ENCODE results near the gene EDEM2. TPM values are rescaled to one million over a fixed set of nuclear protein-coding genes. Genes with fewer than 3 reads are reported as not detected.
A peak's percentile ranks its signal among the peaks of the same experiment; 100 is the strongest.
"Not testable (repeated sequence)": the region's sequence is repeated elsewhere in the genome, so short reads cannot be mapped to it uniquely, and the experiment has no call there.

EDEM2 gene
- total and polyA plus RNA-seq, 7 experiments from 2014 or later, result 15.4 to 38.4 (median 24.2) TPM

GRCh38 chr20:35087355-35087754 lies 59.8 kb downstream of the EDEM2 start:
- Histone ChIP-seq H3K9me3 (ENCODE audit: control insufficient read depth in 2 of 3, low read length in 3 of 3) (no peaks in the 10 kb centered on the region), H3K4me1 (ENCODE audit: control insufficient read depth in 2 of 2, insufficient read depth in 2 of 2, low read length in 2 of 2) (peaks cover 9 to 17% of the 10 kb centered on the region in 2 donors)
- intact Hi-C loops (cut with micrococcal nuclease), result no loop called here

GRCh38 chr20:35085477-35086225 lies 61.5 kb downstream of the EDEM2 start:
- no peak overlapping the region for H3K27ac ChIP-seq (ENCODE audit: low read depth, low read length)
- peaks cover 0 to 12% (median 9%) of the 10 kb centered on the region in 5 donors for H3K36me3 Mint-ChIP-seq
- H3K4me1 ChIP-seq (ENCODE audit: control insufficient read depth in 2 of 2, insufficient read depth in 2 of 2, low read length in 2 of 2), result peaks cover 0 to 11% of the 10 kb centered on the region in 2 donors
- no peaks in the 10 kb centered on the region for H3K9me3 ChIP-seq (ENCODE audit: control insufficient read depth in 2 of 3, low read length in 3 of 3)
- peak overlapping the region in 2 of 10 donors; percentile 20 to 28 for H3K4me3 Mint-ChIP-seq
- CTCF ChIA-PET, result interaction anchor here (0.6 kb wide), 2 partner anchors 53 to 677 kb away, joined by 5 to 6 read pairs; no protein-coding TSS in a partner anchor
- peak overlapping the region in 4 of 9 donors; percentile 40 to 69 (median 51) for H3K27ac Mint-ChIP-seq
- no peaks in the 10 kb centered on the region for H3K27me3 Mint-ChIP-seq
- intact Hi-C loops (cut with micrococcal nuclease), result no loop called here
- peak; percentile 80 for ATAC-seq
- no peaks in the 10 kb centered on the region for H3K27me3 ChIP-seq (ENCODE audit: control insufficient read depth in 2 of 2, insufficient read depth in 2 of 2, low read length in 2 of 2)
- peaks cover 0 to 4% (median 0%) of the 10 kb centered on the region in 3 experiments for H3K36me3 ChIP-seq (ENCODE audit: control insufficient read depth in 2 of 3, insufficient read depth in 3 of 3, low read length in 3 of 3)
- DNase-seq, result peak in 5 of 9 donors; percentile 3 to 33 (median 20)
- H3K4me1 Mint-ChIP-seq, result peaks cover 33 to 72% (median 58%) of the 10 kb centered on the region in 7 donors
- POLR2A ChIA-PET, result interaction anchor here (0.6 to 0.8 kb wide), 3 partner anchors 59 to 405 kb away, joined by 3 to 4 read pairs (median 3); no protein-coding TSS in a partner anchor
- H3K9me3 Mint-ChIP-seq, result no peaks in the 10 kb centered on the region
- no peak overlapping the region for H3K4me3 ChIP-seq (ENCODE audit: low read length)

More at GRCh38 chr20:35087355-35087754, 59.8 kb downstream of the EDEM2 start:
- Mint-ChIP-seq H3K4me1 (peaks cover 36 to 71% (median 58%) of the 10 kb centered on the region in 7 donors), H3K4me3 (peak overlapping the region in 1 of 10 donors; percentile 56), H3K27ac (peak overlapping the region in 5 of 9 donors; percentile 6 to 51 (median 39)), H3K9me3 (no peaks in the 10 kb centered on the region), H3K36me3 (peaks cover 0 to 18% (median 9%) of the 10 kb centered on the region in 5 donors), H3K27me3 (no peaks in the 10 kb centered on the region)
- no peak for DNase-seq
- peaks cover 0 to 8% (median 0%) of the 10 kb centered on the region in 3 experiments for H3K36me3 ChIP-seq (ENCODE audit: control insufficient read depth in 2 of 3, insufficient read depth in 3 of 3, low read length in 3 of 3)
- POLR2A ChIA-PET, result interaction anchor here (1.3 kb wide), 1 partner anchor 9 kb away, joined by 4 read pairs; no protein-coding TSS in a partner anchor
- ATAC-seq, result no peak
- CTCF ChIA-PET, result no interaction called here
- H3K4me3 ChIP-seq (ENCODE audit: low read length), result no peak overlapping the region
- no peak overlapping the region for H3K27ac ChIP-seq (ENCODE audit: low read depth, low read length)
- no peaks in the 10 kb centered on the region for H3K27me3 ChIP-seq (ENCODE audit: control insufficient read depth in 2 of 2, insufficient read depth in 2 of 2, low read length in 2 of 2)

DNA sequence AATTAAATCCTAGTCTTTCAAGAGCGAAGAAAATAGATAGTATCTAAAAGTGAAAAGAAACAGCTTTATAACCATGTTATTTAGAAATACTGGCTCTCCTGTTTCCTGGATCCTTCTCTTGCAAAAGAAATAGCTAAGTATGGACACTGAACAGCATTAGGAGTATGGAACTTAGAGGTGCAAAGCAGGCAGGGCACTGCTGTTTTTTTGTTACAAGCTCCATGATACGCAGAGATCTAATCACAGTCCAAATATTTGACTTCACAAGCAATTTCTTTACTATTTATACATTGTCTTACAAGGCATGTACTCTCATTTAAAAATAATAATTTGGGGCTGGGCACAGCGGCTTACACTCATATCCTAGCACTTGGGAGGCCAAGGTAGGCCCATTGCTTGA lies 62.1 kb downstream of the EDEM2 start:
- Histone ChIP-seq H3K36me3 (ENCODE audit: control insufficient read depth in 2 of 3, insufficient read depth in 3 of 3, low read length in 3 of 3) (peaks cover 0 to 4% (median 0%) of the 10 kb centered on the region in 3 experiments), H3K4me1 (ENCODE audit: control insufficient read depth in 2 of 2, insufficient read depth in 2 of 2, low read length in 2 of 2) (peaks cover 0 to 11% of the 10 kb centered on the region in 2 donors), H3K9me3 (ENCODE audit: control insufficient read depth in 2 of 3, low read length in 3 of 3) (no peaks in the 10 kb centered on the region), H3K4me3 (ENCODE audit: low read length) (no peak overlapping the region), H3K27me3 (ENCODE audit: control insufficient read depth in 2 of 2, insufficient read depth in 2 of 2, low read length in 2 of 2) (no peaks in the 10 kb centered on the region), H3K27ac (ENCODE audit: low read depth, low read length) (no peak overlapping the region)
- Mint-ChIP-seq H3K27me3 (no peaks in the 10 kb centered on the region), H3K27ac (peak overlapping the region in 2 of 9 donors; percentile 67 to 69), H3K36me3 (peaks cover 0 to 12% (median 6%) of the 10 kb centered on the region in 5 donors), H3K9me3 (no peaks in the 10 kb centered on the region), H3K4me1 (peaks cover 30 to 74% (median 55%) of the 10 kb centered on the region in 7 donors), H3K4me3 (peak overlapping the region in 1 of 10 donors; percentile 20)
- DNase-seq, result no peak
- CTCF ChIA-PET, result interaction anchor here (0.6 kb wide), 1 partner anchor 676 kb away, joined by 6 read pairs; no protein-coding TSS in a partner anchor
- no peak for ATAC-seq
- POLR2A ChIA-PET, result interaction anchor here (0.8 kb wide), 1 partner anchor 406 kb away, joined by 4 read pairs; no protein-coding TSS in a partner anchor
- intact Hi-C loops (cut with micrococcal nuclease), result no loop called here

DNA sequence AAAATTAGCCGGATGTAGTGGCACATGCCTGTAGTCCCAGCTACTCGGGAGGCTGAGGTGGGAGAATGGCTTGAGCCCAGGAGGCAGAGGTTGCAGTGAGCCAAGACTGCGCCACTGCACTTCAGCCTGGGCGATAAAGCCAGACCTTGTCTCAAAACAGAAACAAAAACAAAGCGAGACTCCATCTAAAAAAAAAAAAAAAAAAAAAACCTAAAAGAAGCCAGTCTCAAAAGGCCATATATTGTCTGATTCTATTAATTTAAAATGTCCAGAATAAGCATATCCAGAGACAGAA lies 66.8 kb downstream of the EDEM2 start:
- POLR2A ChIA-PET; H3K27me3 Mint-ChIP-seq; intact Hi-C loops (cut with micrococcal nuclease); H3K27ac ChIP-seq (ENCODE audit: low read depth, low read length); CTCF ChIA-PET; DNase-seq; H3K9me3 ChIP-seq (ENCODE audit: control insufficient read depth in 2 of 3, low read length in 3 of 3); H3K4me3 ChIP-seq (ENCODE audit: low read length); H3K9me3 Mint-ChIP-seq; ATAC-seq; H3K27me3 ChIP-seq (ENCODE audit: control insufficient read depth in 2 of 2, insufficient read depth in 2 of 2, low read length in 2 of 2): not testable (repeated sequence)
- peaks cover 5 to 32% (median 21%) of the 10 kb centered on the region in 5 donors for H3K36me3 Mint-ChIP-seq
- H3K27ac Mint-ChIP-seq, result peak overlapping the region in 1 of 9 donors; percentile 31
- peak overlapping the region in 1 of 10 donors; percentile 21 for H3K4me3 Mint-ChIP-seq
- H3K4me1 Mint-ChIP-seq, result peaks cover 33 to 63% (median 56%) of the 10 kb centered on the region in 7 donors
- Histone ChIP-seq H3K36me3 (ENCODE audit: control insufficient read depth in 2 of 3, insufficient read depth in 3 of 3, low read length in 3 of 3) (peaks cover 9 to 17% (median 10%) of the 10 kb centered on the region in 3 experiments), H3K4me1 (ENCODE audit: control insufficient read depth in 2 of 2, insufficient read depth in 2 of 2, low read length in 2 of 2) (peaks cover 0 to 13% of the 10 kb centered on the region in 2 donors)

GRCh38 chr20:35079472-35080347 lies 67.4 kb downstream of the EDEM2 start:
- Mint-ChIP-seq H3K9me3 (peaks cover 0 to 8% (median 0%) of the 10 kb centered on the region in 11 donors), H3K4me1 (peaks cover 33 to 59% (median 51%) of the 10 kb centered on the region in 7 donors), H3K4me3 (peak overlapping the region in 3 of 10 donors; percentile 7 to 21 (median 16)), H3K36me3 (peaks cover 5 to 38% (median 26%) of the 10 kb centered on the region in 5 donors), H3K27me3 (no peaks in the 10 kb centered on the region), H3K27ac (peak overlapping the region in 2 of 9 donors; percentile 31 to 61)
- no peak overlapping the region for H3K4me3 ChIP-seq (ENCODE audit: low read length)
- ATAC-seq (no peak), DNase-seq (no peak)
- intact Hi-C loops (cut with micrococcal nuclease), result no loop called here
- peaks cover 0 to 13% of the 10 kb centered on the region in 2 donors for H3K4me1 ChIP-seq (ENCODE audit: control insufficient read depth in 2 of 2, insufficient read depth in 2 of 2, low read length in 2 of 2)
- ChIA-PET POLR2A (no interaction called here), CTCF (no interaction called here)
- no peaks in the 10 kb centered on the region for H3K27me3 ChIP-seq (ENCODE audit: control insufficient read depth in 2 of 2, insufficient read depth in 2 of 2, low read length in 2 of 2)
- H3K36me3 ChIP-seq (ENCODE audit: control insufficient read depth in 2 of 3, insufficient read depth in 3 of 3, low read length in 3 of 3), result peaks cover 9 to 17% (median 10%) of the 10 kb centered on the region in 3 experiments
- H3K27ac ChIP-seq (ENCODE audit: low read depth, low read length), result no peak overlapping the region
- no peaks in the 10 kb centered on the region for H3K9me3 ChIP-seq (ENCODE audit: control insufficient read depth in 2 of 3, low read length in 3 of 3)

GRCh38 chr20:35077872-35078271 lies 69.3 kb downstream of the EDEM2 start:
- no peaks in the 10 kb centered on the region for H3K27me3 Mint-ChIP-seq
- intact Hi-C loops (cut with micrococcal nuclease), result no loop called here
- H3K36me3 Mint-ChIP-seq, result peaks cover 5 to 49% (median 37%) of the 10 kb centered on the region in 5 donors
- Histone ChIP-seq H3K36me3 (ENCODE audit: control insufficient read depth in 2 of 3, insufficient read depth in 3 of 3, low read length in 3 of 3) (peaks cover 9 to 17% (median 10%) of the 10 kb centered on the region in 3 experiments), H3K9me3 (ENCODE audit: control insufficient read depth in 2 of 3, low read length in 3 of 3) (no peaks in the 10 kb centered on the region), H3K27me3 (ENCODE audit: control insufficient read depth in 2 of 2, insufficient read depth in 2 of 2, low read length in 2 of 2) (no peaks in the 10 kb centered on the region), H3K4me1 (ENCODE audit: control insufficient read depth in 2 of 2, insufficient read depth in 2 of 2, low read length in 2 of 2) (peaks cover 0 to 13% of the 10 kb centered on the region in 2 donors), H3K4me3 (ENCODE audit: low read length) (no peak overlapping the region), H3K27ac (ENCODE audit: low read depth, low read length) (no peak overlapping the region)
- no peak overlapping the region for H3K4me3 Mint-ChIP-seq
- ChIA-PET POLR2A (no interaction called here), CTCF (no interaction called here)
- ATAC-seq (no peak), DNase-seq (no peak)
- no peak overlapping the region for H3K27ac Mint-ChIP-seq
- H3K9me3 Mint-ChIP-seq, result peaks cover 0 to 19% (median 0%) of the 10 kb centered on the region in 11 donors
- peaks cover 26 to 53% (median 44%) of the 10 kb centered on the region in 7 donors for H3K4me1 Mint-ChIP-seq

Measured in naive thymus-derived CD4-positive, alpha-beta T cell (primary cell).